ENCODE results near the gene NME7.

NME7 gene

DNA sequence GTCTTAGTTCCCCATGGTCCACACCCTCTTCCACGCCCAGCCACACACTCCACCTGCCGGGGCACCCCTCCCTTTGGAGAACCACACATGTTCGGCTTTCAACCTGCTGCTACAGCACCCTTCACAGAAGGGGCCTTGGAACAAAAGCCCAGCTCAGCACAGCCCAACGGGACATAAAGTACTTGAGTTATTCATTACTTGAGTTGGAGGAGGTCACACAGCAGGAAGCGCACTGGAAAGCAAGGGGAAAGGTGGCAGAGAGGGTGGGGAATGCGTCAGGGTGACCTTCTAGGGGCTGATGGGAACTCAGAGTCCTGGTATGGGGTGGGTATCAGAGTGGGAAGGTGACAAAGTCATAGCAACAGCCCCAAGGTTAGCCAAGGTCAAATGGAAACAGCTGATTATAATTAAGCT, 264.1 kb downstream of the NME7 start:
- no peak for DNase-seq

DNA sequence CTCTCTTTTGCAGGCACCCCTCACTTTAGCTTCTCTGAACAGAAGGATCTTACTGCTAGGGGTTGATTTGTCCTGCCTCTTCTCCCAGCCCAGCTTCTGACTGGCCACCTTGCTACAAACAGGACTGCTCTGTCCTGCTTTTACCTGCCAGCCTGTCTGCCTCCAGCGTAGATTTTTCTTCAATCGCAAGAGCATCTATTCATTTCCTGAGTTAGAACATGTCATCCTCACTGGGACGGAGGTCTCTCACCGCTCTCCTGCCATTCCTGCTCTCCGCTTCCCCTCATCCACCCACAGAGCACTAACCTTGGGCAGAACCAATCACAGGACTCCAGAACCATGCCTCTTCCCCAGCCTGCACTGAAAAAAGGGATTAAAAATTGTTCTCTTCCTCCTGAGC, 264.6 kb downstream of the NME7 start:
- no peak for DNase-seq

DNA sequence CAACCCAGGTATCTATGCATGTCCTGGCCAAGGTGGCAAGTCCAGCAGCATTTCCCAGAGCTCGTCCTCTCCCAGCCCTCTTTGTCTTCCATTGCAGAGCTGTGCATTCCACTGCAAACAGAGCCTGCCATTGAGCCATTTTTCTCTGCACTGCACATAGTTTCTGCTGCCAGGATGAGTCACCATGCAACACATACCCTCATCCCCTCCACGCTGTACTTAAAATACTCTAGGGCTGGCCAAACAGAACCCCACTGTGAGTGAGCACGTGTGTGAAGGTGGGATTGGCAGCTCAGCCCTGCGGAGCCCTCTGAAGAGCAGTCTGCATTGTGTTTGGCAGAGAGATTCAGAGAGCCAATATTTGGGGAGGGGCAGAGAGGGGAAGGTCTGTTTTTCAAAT, 265.0 kb downstream of the NME7 start:
- peak; percentile 35 for DNase-seq

DNA sequence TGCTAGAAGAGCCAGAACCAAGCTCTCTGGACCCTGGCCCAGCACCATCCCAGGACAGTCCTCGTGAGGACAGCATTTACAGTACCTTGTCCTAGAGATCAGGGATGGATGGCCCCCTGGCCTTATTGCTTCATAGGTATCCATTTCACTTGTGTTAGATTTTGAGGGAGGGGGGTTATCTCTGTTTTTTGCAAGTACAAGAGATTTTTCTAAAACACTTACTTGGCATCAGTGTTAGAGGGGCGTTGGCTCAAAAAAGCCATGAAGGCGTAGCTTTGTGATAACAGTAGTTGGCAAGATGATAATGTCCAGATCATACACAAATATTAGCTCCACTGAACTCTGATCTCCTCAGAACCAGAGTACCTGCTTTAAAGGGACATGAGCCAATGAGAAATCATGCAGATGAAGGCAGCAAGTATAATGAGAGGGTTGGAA, 266.9 kb downstream of the NME7 start:
- DNase-seq, result no peak

DNA sequence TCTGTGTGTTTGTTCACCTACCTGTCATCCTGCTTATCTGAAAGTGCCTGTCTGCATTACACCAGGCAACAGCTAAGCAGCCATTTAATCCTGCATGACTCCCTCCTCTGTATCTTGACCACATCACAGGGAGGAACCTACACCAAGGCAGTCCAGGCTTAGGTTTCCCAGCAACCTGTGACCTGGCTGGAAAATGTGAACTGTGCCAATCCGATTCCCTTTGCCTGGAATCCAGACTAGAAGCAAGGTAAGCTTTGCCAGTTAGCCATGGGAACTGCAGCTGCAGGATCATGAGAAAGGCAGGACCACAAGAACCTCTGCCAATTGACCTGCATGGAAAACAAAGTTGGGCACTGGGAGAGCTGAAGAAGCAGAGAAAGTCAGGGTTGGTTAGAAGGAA, 267.4 kb downstream of the NME7 start:
- no peak for DNase-seq

DNA sequence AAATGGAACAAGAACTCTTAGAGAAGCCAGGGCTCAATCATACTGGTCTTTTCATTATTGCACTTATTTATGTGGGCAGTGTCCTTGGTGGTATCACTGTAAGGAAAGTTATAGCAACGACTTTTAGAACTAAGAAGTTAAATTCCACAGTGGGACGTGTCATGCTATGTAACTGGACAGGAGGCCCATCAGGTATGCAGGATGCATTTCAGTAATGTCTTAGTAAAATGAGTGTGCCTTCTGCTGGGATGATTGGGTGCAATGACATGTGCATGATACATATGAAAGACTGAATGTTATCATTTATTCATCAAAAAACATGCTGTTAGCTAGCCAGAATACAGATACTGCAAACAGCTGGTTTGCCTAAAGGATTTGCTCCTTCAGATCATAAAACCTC, 268.0 kb downstream of the NME7 start:
- no peak for DNase-seq

DNA sequence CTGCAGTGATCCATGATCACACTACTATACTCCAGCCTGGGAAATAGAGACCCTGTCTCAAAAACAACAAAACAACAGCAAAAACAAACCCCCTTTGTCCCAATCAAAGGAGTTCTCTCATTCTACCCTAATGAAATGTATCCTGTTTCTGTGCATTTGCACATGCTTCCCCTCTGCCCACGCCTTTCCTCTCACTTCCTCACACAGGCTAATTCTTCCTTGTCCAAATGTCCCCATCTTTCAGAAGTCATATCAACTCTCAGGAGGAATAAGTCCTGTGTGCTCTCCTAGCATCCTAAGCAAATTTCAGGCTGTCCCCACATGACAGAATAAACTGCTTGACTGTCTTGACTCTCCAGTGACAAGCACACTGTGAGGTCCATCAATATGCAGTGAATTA, 269.2 kb downstream of the NME7 start:
- no peak for DNase-seq

DNA sequence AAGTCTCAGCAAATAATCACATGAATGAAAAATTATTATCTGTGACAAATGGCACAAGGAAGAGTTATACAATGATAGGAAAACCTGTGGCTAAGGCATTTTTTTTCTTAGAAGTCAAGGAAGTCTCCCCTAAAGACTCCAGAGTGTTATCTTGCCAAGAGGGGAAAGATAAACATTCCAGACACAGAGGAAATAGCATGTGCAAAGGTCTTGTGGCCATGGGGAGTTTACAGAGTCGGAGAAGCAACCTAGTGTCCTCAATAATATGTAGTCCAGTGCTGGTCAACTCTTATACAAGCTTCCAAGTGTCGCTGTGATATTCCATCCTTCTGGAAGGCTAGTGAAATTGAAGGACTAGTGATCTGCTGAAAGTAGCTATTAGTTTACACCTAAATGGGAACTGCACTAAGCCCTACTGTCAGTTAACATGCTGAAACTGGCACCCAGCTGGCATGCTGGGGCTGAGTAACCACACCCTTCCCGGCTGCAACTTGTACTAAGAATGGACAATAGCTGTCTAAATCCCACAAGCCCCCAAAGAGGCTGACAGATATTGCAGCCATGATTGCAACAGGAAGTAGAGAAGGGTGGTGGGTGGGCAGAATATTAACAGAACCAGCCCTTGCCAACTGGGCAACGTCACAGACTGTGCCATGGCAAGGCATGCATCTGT, 272.6 kb downstream of the NME7 start:
- DNase-seq, result no peak

DNA sequence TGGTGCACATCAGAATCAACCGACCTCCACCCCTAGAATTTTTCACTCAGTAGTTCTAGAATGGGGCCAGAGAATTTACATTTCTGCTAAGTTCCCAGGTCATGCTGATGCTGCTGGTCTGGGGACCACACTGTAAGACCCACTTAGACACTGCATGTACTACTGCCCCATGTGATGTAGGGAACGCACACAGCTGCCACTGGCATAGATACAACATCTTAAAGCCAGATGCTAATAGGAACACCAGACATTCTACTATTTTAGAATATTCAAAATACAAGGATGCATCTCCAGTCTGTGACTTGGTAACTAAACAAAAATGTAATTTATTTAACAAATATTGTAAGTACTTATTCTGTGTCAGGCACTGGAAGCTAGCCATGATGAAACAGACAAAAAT, 275.2 kb downstream of the NME7 start:
- DNase-seq, result no peak

DNA sequence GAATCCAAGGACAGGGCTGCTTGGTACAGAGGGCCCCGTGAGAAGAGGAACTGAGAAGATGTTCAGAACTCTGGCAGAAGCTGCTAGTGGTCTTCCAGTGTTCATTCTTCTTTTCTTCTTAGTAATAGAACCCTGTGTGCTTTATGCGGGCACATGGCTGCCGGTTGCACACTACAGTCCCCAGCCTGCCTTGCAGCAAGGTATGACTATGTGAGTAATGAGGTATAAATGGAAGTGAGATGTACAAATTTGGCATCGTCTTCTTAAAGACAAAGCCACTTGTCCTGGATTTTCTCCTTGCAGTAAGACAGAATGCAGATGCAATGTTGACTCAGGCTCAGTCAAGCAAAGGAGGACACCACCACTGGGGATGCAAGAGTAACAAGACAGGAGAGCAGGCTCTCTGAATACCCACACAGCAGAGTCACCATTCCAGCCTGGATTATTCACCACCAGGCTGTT, 276.1 kb downstream of the NME7 start:
- no peak for DNase-seq

DNA sequence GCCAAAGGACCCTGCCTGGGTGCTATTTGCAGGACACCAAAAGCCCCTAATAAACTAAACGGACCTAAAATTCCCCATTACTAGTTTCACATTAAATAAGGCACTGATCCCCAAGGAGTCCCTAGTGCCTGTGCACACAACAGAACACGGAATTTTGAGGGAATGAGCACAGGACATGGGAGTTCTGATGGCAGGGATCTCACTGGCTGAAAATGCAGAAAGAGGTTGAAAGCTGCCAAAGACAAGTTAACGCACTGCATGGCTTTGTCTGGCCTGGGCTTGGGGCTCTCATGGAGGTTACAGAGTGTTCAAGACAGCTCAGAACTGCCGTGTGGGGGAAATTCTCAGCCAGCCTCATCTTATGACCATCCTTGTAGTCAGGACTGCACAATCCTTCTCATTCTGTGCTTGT, 276.7 kb downstream of the NME7 start:
- DNase-seq, result no peak

DNA sequence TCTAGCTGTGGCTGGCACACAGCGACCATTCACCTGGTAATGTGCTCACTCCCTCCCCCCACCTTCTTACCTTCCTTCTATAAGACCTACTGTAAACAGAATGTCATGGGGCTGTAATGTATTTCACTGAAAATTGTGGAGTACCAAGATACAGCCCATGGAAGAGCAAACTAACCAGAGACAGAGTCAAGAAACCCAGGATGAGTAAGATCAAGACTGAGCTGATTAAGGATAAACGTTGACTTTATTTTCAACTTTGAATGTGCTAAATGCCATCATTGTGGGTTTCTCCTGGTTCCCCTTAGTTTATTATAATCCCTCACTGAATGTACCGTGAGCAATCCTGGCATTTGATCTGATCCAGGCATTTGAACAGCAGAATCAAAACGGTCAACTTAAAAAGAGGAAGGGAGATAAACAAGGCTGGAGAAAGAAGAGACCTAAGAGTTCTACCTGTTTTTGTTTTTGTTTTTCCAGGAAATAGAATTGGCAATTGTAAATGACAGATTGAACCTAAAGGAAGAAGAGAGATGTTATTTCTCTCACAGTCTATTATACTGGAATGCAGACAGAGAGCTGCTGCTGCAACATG, 277.2 kb downstream of the NME7 start:
- DNase-seq, result no peak

DNA sequence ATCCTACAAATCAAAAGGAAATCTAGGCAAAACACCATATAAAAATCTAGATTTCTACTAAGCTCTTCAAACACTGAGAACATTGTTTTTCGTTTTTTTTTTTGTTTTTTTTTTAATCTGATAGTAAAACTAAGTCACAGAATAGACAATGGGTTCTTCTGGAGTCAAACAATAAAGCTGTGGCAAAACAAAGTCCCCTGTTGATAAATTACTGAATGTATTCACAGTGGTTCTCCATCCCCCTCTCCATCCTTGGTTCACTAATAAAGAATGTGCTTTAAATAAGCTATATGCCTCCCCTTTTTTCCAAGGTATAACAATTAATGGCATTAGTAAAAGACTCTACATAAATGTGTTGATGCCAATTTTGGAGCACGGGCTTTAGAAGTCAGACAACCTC, 277.8 kb downstream of the NME7 start:
- DNase-seq, result no peak

DNA sequence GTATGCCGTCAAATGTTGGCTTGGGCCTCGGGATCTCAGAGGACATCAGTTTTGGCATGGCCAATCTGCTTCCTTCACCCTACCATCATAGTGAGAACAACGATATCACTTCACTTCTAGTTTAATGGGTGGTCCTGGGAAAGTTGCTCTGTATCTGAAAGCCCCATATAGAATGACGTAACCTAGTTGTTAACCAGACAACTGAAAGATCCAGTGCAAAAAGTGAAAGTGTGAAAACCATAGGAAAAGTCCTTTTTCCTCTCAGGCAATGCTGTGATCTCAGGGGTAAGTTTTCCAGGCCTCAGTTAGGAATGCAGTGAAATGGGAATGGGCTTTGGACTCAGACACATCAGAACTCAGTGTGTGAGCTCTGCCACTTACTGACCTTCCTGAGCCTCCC, 279.7 kb downstream of the NME7 start:
- DNase-seq, result no peak

DNA sequence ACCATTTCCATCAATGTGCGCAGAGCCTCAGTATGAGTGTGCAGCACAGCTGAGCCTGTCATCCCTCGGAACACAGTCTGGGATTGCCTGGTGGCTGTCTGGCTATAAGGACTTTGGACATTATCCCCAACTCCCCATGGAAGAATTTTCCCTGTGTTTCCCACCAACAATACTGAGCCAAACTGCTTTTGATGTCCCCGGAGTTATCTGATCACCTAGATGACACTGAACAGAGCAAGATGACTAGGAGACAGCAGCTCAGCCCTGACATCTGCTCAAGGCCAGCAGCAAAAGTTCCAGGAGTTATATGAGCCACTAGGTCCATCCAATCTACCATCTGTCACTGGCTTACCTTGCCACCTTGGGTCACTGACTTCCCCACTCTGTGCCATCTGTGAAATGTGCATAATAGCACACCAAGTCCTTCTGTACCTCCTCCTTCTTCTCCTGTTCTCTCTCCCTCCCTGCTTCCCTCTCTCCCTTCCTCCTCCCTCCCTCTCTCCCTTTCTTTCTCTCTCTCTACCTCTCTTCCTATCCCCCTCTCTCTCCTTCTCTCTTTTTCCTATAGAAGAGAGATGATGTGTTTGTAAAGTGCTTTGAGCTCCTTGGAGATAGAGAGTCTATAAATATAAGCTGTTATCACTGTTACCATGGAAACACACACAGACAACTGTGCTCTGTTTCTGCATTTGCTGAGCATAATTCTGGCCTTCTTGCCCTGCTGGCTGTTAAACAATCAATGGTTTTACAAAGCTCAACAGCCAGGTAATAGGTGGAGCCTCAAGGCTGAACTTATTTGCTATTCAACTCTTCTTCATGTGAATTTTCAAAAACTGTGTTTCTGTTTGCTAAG, 280.8 kb downstream of the NME7 start:
- no peak for DNase-seq

DNA sequence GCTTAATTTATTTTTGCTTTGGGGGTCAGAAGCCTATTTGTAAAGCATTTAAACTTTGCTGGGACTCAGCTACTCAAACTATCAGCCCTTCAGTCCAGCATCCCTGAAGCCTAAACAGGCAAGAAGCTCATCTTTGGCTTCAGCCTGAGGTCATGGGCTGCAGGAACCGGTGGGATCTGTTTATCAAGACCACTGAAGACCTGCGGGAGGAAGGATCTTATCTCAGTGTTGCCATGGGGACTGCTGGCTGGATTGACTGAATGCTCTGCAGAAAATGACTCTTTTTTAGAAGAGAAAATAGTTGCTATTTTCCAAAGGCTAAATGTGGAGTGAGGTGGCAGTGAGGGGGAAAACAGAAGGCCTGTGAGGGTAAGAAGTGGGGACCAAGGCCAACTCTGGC, 281.7 kb downstream of the NME7 start:
- DNase-seq, result no peak

Data from amniotic stem cell (primary cell).